Ishikawa (cell line): ENCODE measurements around the gene UFC1.

Experiments
- CEBPB ChIP-seq: IDR thresholded peaks from 2 replicates; pipeline ENCODE4 v1.6.1; 2012
- CREB1 ChIP-seq: IDR thresholded peaks from 2 replicates; pipeline ENCODE4 v1.6.1; 2012; ENCODE audit warnings: low read depth
- EGR1 ChIP-seq: IDR thresholded peaks from 2 replicates; pipeline ENCODE4 v1.6.1; 2012
- EP300 ChIP-seq: IDR thresholded peaks from 2 replicates; pipeline ENCODE4 v1.6.1; 2012; ENCODE audit warnings: borderline replicate concordance
- FOXM1 ChIP-seq: IDR thresholded peaks from 2 replicates; pipeline ENCODE4 v1.6.1; 2012; ENCODE audit warnings: low read depth, borderline replicate concordance
- MAX ChIP-seq: IDR thresholded peaks from 2 replicates; pipeline ENCODE4 v1.6.1; 2012
- NFIC ChIP-seq: IDR thresholded peaks from 2 replicates; pipeline ENCODE4 v1.6.1; 2012
- RAD21 ChIP-seq: IDR thresholded peaks from 2 replicates; pipeline ENCODE4 v1.6.1; 2012; ENCODE audit warnings: low read depth
- REST ChIP-seq: IDR thresholded peaks from 2 replicates; pipeline ENCODE4 v1.6.1; 2012; ENCODE audit warnings: low read depth, mild to moderate bottlenecking
- TAF1 ChIP-seq: IDR thresholded peaks from 2 replicates; pipeline ENCODE4 v1.6.1; 2012; ENCODE audit warnings: low read depth, mild to moderate bottlenecking
- TEAD4 ChIP-seq: IDR thresholded peaks from 2 replicates; pipeline ENCODE4 v1.6.1; 2012
- TF ChIP-seq, protein P1 (sequence below): IDR thresholded peaks from 2 replicates; pipeline ENCODE4 v1.6.1; 2012

DNA sequence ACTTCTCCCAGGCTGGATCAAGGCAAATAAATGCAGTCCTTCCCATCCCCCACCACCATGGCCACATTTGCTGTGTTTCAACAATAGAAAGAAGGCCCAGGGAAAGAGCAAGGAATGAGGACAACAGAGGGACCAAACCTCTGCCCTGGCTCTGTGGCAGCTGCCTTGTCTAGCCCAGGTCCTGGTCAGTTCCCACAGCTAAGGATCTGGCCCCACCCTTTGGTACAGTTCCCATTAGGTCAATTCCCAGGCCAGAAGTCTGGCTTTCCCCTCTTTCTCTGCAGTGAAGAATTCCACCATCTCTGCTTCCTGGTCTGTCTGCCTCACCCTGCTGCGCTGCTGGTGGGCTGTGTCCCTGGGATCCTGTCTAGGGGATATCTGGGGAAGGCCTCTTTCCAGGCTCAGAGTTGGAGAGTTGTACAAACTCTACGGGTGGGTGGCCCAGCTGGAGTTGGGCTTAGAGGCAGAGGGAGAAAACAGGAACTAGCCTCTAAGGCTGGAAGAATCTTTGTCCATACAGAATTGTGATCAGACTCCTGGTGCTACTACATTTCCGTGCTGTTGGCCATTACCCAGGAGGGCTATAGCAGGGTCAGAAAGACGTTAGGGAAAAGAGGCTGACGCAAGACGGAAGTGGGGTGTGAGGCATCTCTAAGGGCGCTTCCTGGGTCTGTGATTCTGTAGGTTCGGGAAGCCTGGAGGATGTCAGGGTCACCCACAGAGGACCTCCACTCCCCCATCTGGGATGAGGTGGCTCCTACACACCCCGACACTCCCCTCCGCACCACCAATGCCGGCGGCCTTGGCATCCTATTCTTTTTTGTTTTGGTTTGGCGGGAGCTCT lies 47.4 kb downstream of the UFC1 start:
- TF ChIP-seq CEBPB (no peak), REST (no peak), MAX (no peak), TAF1 (no peak), RAD21 (no peak), EP300 (no peak), CREB1 (no peak), NFIC (no peak), TEAD4 (no peak), EGR1 (no peak), FOXM1 (no peak)
- TF ChIP-seq, protein P1, sequence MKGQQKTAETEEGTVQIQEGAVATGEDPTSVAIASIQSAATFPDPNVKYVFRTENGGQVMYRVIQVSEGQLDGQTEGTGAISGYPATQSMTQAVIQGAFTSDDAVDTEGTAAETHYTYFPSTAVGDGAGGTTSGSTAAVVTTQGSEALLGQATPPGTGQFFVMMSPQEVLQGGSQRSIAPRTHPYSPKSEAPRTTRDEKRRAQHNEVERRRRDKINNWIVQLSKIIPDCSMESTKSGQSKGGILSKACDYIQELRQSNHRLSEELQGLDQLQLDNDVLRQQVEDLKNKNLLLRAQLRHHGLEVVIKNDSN = no peak
